GM12864 (cell line): ENCODE measurements around the gene SHISA6.

Experiments
- DNase-seq: peaks from one replicate; pipeline ENCODE4 v3.0.0-alpha.2; 2011; ENCODE audit warnings: low read depth
- H3K4me3 ChIP-seq: 2 replicates; pipeline ENCODE4 v1.5.1; 2011; ENCODE audit warnings: mild to moderate bottlenecking, low read depth, low read length, control low read depth
- CTCF ChIP-seq: IDR thresholded peaks from 2 replicates; pipeline ENCODE4 v1.5.1; 2011; ENCODE audit warnings: low read depth, mild to moderate bottlenecking, moderate library complexity, low read length, control low read depth, inconsistent platforms; ENCODE audit errors: missing control alignments

The SHISA6 gene

DNA sequence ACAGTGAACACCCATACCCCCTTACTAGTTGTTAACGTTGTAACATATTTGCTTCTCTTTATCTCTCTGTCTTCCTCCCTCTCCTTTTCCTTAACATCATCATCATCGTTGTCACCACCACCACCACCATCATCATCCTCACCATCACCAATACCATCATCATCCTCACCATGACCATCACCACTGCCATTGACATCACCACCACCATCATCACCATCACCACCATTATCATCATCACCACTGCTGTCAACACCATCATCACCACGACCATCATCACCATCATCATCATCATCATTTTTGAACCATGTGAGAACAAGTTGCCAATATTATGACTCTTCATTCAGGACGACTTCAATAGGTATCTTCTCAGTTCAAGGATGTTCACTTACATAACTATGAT, 35.5 kb downstream of the SHISA6 start:
- no peak overlapping the region for H3K4me3 ChIP-seq
- no peak for TF ChIP-seq CTCF
- no peak for DNase-seq

DNA sequence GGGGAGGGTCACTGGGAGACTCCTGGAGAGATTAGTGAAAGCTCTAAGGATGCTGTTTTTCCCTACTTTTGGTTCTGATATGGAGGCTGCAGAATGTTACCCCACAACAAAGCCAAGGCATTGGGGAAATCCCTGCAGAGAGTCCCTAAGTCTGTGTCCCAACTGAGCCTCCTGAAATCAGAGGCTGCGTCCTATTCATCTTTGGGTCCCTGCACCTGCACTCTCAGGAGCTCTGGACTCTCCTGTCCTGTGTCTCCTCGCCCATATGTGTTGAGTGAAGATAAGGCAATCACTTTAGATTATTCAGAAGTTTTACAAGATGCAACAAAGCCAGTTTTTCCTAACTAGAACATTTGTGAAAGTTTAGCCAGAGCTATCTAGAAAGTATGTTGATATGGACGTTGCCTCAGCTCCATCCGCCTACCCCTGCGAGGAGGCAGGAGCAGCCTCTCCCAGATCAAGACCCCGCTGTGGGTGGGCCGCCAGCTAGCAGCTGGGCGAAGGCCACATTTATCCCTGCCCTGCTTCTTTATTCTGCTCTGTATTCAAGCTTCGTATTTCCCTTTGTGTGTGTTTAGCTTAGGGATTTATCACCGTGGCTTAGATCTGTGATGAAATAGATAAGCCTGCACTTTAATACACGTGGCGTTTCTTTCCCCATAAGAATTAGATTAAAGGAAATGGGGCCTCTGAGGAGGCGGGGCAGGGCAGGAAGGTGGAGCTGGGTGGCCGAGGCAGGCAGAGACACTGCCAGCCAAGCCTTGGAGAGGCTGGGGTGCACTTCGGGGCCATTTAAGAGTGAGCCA, 37.4 kb downstream of the SHISA6 start:
- H3K4me3 ChIP-seq: no peak overlapping the region
- no peak for TF ChIP-seq CTCF
- DNase-seq: no peak

DNA sequence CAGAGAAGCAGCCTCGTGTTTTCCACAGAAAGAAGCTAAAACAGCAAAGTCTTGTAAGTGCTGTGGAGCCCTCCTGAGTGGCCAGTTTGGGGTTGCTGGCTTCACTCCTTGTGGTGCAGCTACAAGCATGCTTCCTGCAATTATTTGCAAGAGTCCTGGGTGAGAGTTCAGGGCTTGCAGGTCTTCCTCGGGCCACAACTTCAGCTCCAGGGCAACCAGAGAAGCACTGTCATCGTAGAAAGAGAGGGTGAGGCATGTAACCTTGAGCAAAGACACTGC, 37.9 kb downstream of the SHISA6 start:
- no peak overlapping the region for H3K4me3 ChIP-seq
- no peak for TF ChIP-seq CTCF
- no peak for DNase-seq

DNA sequence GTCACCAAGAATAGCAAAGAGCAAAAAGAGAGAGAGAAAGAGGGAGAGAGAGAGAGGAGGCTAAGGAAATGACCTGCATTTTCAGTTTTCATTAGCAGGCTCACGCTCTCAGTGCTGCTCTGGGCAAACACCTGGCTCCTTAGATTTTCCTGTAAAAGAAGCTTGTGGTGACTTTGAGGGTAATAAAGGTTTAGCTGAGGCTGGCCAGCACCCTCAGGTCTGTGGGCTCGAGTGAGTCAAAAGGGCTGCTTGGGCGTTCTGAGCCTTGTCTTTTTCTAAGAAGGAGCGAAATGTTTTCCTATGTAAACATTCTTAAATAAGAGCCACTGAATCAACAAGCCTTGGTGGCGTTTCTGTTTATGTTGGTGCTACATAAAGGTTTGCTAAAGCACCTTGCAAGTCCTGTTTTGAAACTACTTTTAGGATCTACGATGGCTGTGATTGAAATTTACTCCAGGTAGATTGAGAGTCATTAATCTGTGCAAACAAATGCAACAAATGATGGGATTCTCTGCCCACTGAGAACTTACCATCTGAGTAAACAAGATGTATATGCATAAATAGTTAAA, 38.8 kb downstream of the SHISA6 start:
- no peak overlapping the region for H3K4me3 ChIP-seq
- no peak for TF ChIP-seq CTCF
- DNase-seq: no peak

DNA sequence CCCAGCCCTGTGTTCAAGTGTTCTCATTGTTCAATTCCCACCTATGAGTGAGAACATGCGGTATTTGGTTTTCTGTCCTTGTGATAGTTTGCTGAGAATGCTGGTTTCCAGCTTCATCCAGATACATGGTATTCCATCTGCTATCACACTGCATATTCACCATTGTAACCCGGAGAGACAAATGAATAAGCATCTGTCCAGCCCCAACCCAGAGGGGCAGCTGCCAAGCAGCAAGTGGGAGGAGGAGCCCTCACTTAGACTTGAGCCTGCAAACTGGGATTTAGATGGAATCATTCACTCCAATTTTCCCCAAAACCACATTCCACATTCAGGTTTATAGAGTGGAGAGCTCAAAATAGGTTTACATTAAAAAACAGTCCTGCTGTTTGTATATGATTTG, 41.6 kb downstream of the SHISA6 start:
- no peak for DNase-seq
- no peak overlapping the region for H3K4me3 ChIP-seq
- no peak for TF ChIP-seq CTCF

- no peak for DNase-seq
- no peak for TF ChIP-seq CTCF
These were observed 43.8 kb downstream of the SHISA6 start for GRCh38 chr17:11284811-11285210.

GRCh38 chr17:11285946-11286345, 44.9 kb downstream of the SHISA6 start:
- TF ChIP-seq CTCF: no peak
- no peak for DNase-seq
- H3K4me3 ChIP-seq: no peak overlapping the region

More at GRCh38 chr17:11284811-11285210, 43.8 kb downstream of the SHISA6 start:
- H3K4me3 ChIP-seq: no peak overlapping the region
